GM23248 (cell line): ENCODE results near the gene POLR1A. TPM values are rescaled to one million over a fixed set of nuclear protein-coding genes. Genes with fewer than 3 reads are reported as not detected.

Experiments
- DNase-seq: peaks from one replicate; pipeline ENCODE4 v3.0.0-alpha.2; 2015
- H2AFZ ChIP-seq: fragments of 200-600 bp; sonication (generic); 2 replicates; pipeline ENCODE4 v1.6.1; 2016; ENCODE audit warnings: antibody characterized with exemption
- H3F3A ChIP-seq: fragments of 200-600 bp; sonication (generic); 2 replicates; pipeline ENCODE4 v1.6.1; 2016; ENCODE audit warnings: mild to moderate bottlenecking, antibody characterized with exemption, mixed run types; ENCODE audit not compliant: insufficient read depth
- H3K27ac ChIP-seq: fragments of 200-600 bp; sonication (generic); 2 replicates; pipeline ENCODE4 v1.5.1; 2016; ENCODE audit warnings: mild to moderate bottlenecking
- H3K27me3 ChIP-seq: fragments of 200-600 bp; sonication (generic); replicated peaks from 2 replicates; pipeline ENCODE4 v1.6.1; 2016; ENCODE audit warnings: mild to moderate bottlenecking; ENCODE audit not compliant: insufficient read depth
- H3K36me3 ChIP-seq: fragments of 200-600 bp; sonication (generic); 2 replicates; pipeline ENCODE4 v1.6.1; 2016; ENCODE audit warnings: low read depth, mild to moderate bottlenecking
- H3K4me1 ChIP-seq: fragments of 200-600 bp; sonication (generic); 2 replicates; pipeline ENCODE4 v1.6.1; 2016; ENCODE audit warnings: mild to moderate bottlenecking; ENCODE audit not compliant: insufficient read depth
- H3K4me2 ChIP-seq: fragments of 200-600 bp; sonication (generic); one replicate; pipeline ENCODE4 v1.6.1; 2016; ENCODE audit warnings: mild to moderate bottlenecking; ENCODE audit not compliant: unreplicated experiment
- H3K4me3 ChIP-seq: fragments of 200-600 bp; sonication (generic); 2 replicates; pipeline ENCODE4 v1.5.1; 2016; ENCODE audit warnings: mild to moderate bottlenecking
- H3K79me2 ChIP-seq: fragments of 200-600 bp; sonication (generic); 2 replicates; pipeline ENCODE4 v1.6.1; 2016; ENCODE audit warnings: mild to moderate bottlenecking; ENCODE audit not compliant: insufficient read depth
- H3K9ac ChIP-seq: fragments of 200-600 bp; sonication (generic); 2 replicates; pipeline ENCODE4 v1.6.1; 2016; ENCODE audit warnings: mild to moderate bottlenecking
- H3K9me2 ChIP-seq: fragments of 200-600 bp; sonication (generic); 2 replicates; pipeline ENCODE4 v1.6.1; 2016; ENCODE audit warnings: mixed run types, mild to moderate bottlenecking, moderate library complexity; ENCODE audit not compliant: insufficient read depth
- H3K9me3 ChIP-seq: fragments of 200-600 bp; sonication (generic); one replicate; pipeline ENCODE4 v1.6.1; 2017; ENCODE audit warnings: low read depth
- H4K20me1 ChIP-seq: fragments of 200-600 bp; sonication (generic); 2 replicates; pipeline ENCODE4 v1.6.0; 2016; ENCODE audit not compliant: insufficient read depth
- EZH2 ChIP-seq: fragments of 200-600 bp; sonication (generic); IDR thresholded peaks from 2 replicates; pipeline ENCODE4 v1.6.1; 2018; ENCODE audit warnings: antibody characterized with exemption, mild to moderate bottlenecking; ENCODE audit not compliant: insufficient read depth, poor library complexity, severe bottlenecking
- EZH2phosphoT487 ChIP-seq: fragments of 200-600 bp; sonication (generic); IDR thresholded peaks from 2 replicates; pipeline ENCODE4 v1.6.1; 2018; ENCODE audit warnings: antibody characterized with exemption, moderate library complexity, mild to moderate bottlenecking, low read depth; ENCODE audit not compliant: insufficient read depth
- WGBS, 2 experiments: methylation state at CpG; one replicate each; pipeline ENCODE4 v1.1.6; 2015 to 2017; ENCODE audit warnings: low lambda C conversion rate in 2 of 2, low coverage in 1 of 2; ENCODE audit errors: missing lambda C conversion rate in 2 of 2; 5-methylcytosine and 5-hydroxymethylcytosine counted together
- in situ Hi-C: fragments of 300-500 bp; cut with MboI; formaldehyde crosslinking; loops from 2 replicates; pipeline ENCODE4 v1.15.0; 2020
- polyA plus RNA-seq: library from polyadenylated mRNA; unstranded; fragments of >200 nt; fragmentation: Nextera tagmentation; extraction: Ambion mirVana; gene quantifications from 2 replicates; pipeline ENCODE4 v1.2.1, GENCODE V29; 2016
- total RNA-seq: library from RNA; depleted of rRNA; stranded (reverse); fragments of >200 nt; shearing (Covaris generic); gene quantifications from 2 replicates; pipeline ENCODE4 v1.2.3, GENCODE V29; 2014

Gene POLR1A
- total and polyA plus RNA-seq, 2 experiments from 2014 or later, result 8.9 to 13.0 TPM

GRCh38 chr2:85984788-85985187, 120.9 kb downstream of the POLR1A start:
- TF ChIP-seq EZH2 (no peak), EZH2phosphoT487 (no peak)
- H3K27me3 ChIP-seq, result no peaks in the 10 kb centered on the region

GRCh38 chr2:85983766-85984165, 121.9 kb downstream of the POLR1A start:
- H3K27ac ChIP-seq, result no peak overlapping the region
- peaks cover 24% of the 10 kb centered on the region for H3K4me1 ChIP-seq
- in situ Hi-C loops, result no loop called here
- H3K79me2 ChIP-seq, result no peaks in the 10 kb centered on the region
- no peak overlapping the region for H3K9ac ChIP-seq
- 0 out of 2 replicates have a peak, but pooled peaks cover 9% of the 10 kb centered on the region for H3F3A ChIP-seq
- H3K9me2 ChIP-seq, result no peaks in the 10 kb centered on the region
- whole genome bisulfite sequencing, 2 experiments, result 82 to 87% methylated on average over 6 of the region's 6 CpGs
- DNase-seq, result no peak
- no peaks in the 10 kb centered on the region for H3K9me3 ChIP-seq
- H3K4me3 ChIP-seq, result no peak overlapping the region
- TF ChIP-seq EZH2phosphoT487 (no peak), EZH2 (no peak)
- H3K4me2 ChIP-seq, result no peak overlapping the region
- H3K36me3 ChIP-seq, result no peaks in the 10 kb centered on the region
- H4K20me1 ChIP-seq, result no peaks in the 10 kb centered on the region
- no peak overlapping the region for H2AFZ ChIP-seq
- H3K27me3 ChIP-seq, result no peaks in the 10 kb centered on the region

More at GRCh38 chr2:85984788-85985187, 120.9 kb downstream of the POLR1A start:
- Histone ChIP-seq H3K27ac (no peak overlapping the region), H3F3A (0 out of 2 replicates have a peak, but pooled peaks cover 9% of the 10 kb centered on the region), H4K20me1 (no peaks in the 10 kb centered on the region), H3K4me3 (no peak overlapping the region), H3K4me1 (peaks cover 17% of the 10 kb centered on the region), H3K4me2 (no peak overlapping the region), H3K36me3 (no peaks in the 10 kb centered on the region), H3K9me3 (no peaks in the 10 kb centered on the region), H3K9me2 (no peaks in the 10 kb centered on the region), H3K79me2 (no peaks in the 10 kb centered on the region), H2AFZ (no peak overlapping the region), H3K9ac (no peak overlapping the region)
- DNase-seq, result no peak
- WGBS, 2 experiments, result 95 to 100% methylated on average over 2 of the region's 2 CpGs
- in situ Hi-C loops, result no loop called here

- Histone ChIP-seq H3K4me2 (no peak overlapping the region), H3K79me2 (no peaks in the 10 kb centered on the region), H3K9ac (no peak overlapping the region), H3K9me2 (no peaks in the 10 kb centered on the region), H3F3A (0 out of 2 replicates have a peak, but pooled peaks cover 3% of the 10 kb centered on the region), H3K27me3 (no peaks in the 10 kb centered on the region), H4K20me1 (no peaks in the 10 kb centered on the region), H3K9me3 (no peaks in the 10 kb centered on the region), H3K4me3 (no peak overlapping the region), H3K27ac (no peak overlapping the region), H3K36me3 (no peaks in the 10 kb centered on the region), H3K4me1 (peaks cover 21% of the 10 kb centered on the region), H2AFZ (no peak overlapping the region)
- WGBS, 2 experiments, result 83 to 85% methylated on average over 12 of the region's 12 CpGs
- in situ Hi-C loops, result no loop called here
- DNase-seq, result no peak
- TF ChIP-seq EZH2phosphoT487, result no peak
- no peak for TF ChIP-seq EZH2
Observed at GRCh38 chr2:85981579-85982247, 124.0 kb downstream of the POLR1A start.

GRCh38 chr2:85978883-85979780, 126.6 kb downstream of the POLR1A start:
- peak; percentile 74 for DNase-seq
- Histone ChIP-seq H3K9me2 (no peaks in the 10 kb centered on the region), H3K36me3 (no peaks in the 10 kb centered on the region), H3K9ac (no peak overlapping the region), H3K4me2 (no peak overlapping the region), H3F3A (0 out of 2 replicates have a peak, but pooled peaks cover 3% of the 10 kb centered on the region), H3K4me3 (no peak overlapping the region), H3K4me1 (peaks cover 18% of the 10 kb centered on the region), H3K27me3 (no peaks in the 10 kb centered on the region), H4K20me1 (no peaks in the 10 kb centered on the region), H3K9me3 (no peaks in the 10 kb centered on the region), H2AFZ (no peak overlapping the region), H3K27ac (no peak overlapping the region), H3K79me2 (no peaks in the 10 kb centered on the region)
- 10 to 21% methylated on average over 3 of the region's 3 CpGs for WGBS, 2 experiments
- TF ChIP-seq EZH2 (no peak), EZH2phosphoT487 (no peak)
- in situ Hi-C loops, result no loop called here
